GM12872 (cell line): ENCODE measurements around the gene VIM.

Source experiments
- CTCF ChIP-seq: IDR thresholded peaks from 3 replicates; pipeline ENCODE4 v1.5.1; 2011; ENCODE audit warnings: low read depth, mild to moderate bottlenecking, low read length, moderate library complexity; ENCODE audit not compliant: insufficient read depth

Gene VIM

GRCh38 chr10:17210361-17210760 is 17.7 kb upstream of the VIM start:
- TF ChIP-seq CTCF, result no peak

GRCh38 chr10:17212802-17213221 is 15.2 kb upstream of the VIM start:
- no peak for TF ChIP-seq CTCF

GRCh38 chr10:17213646-17214349 is 14.2 kb upstream of the VIM start:
- no peak for TF ChIP-seq CTCF

- TF ChIP-seq CTCF, result no peak
These were observed 13.5 kb upstream of the VIM start for GRCh38 chr10:17214526-17214925.

GRCh38 chr10:17214971-17215781 is 12.9 kb upstream of the VIM start:
- no peak for TF ChIP-seq CTCF

GRCh38 chr10:17215782-17216122 is 12.3 kb upstream of the VIM start:
- TF ChIP-seq CTCF, result no peak

- no peak for TF ChIP-seq CTCF
These were observed 11.7 kb upstream of the VIM start for GRCh38 chr10:17216217-17216900.
